GM12891 (cell line): ENCODE measurements around the gene COL19A1.

Experiments
- POLR2A ChIP-seq: IDR thresholded peaks from 2 replicates; pipeline ENCODE4 v1.6.1; 2011; ENCODE audit warnings: low read depth, low read length, control low read depth
- POLR2AphosphoS5 ChIP-seq: IDR thresholded peaks from 2 replicates; pipeline ENCODE4 v1.6.1; 2011; ENCODE audit warnings: low read depth, low read length, control low read depth

GRCh38 chr6:69825904-69826303 lies 40.5 kb upstream of the COL19A1 start:
- TF ChIP-seq POLR2AphosphoS5 (no peak), POLR2A (no peak)
